T-helper 2 cell (primary cell): ENCODE data around the gene USP37.
A peak's percentile ranks its signal among the peaks of the same experiment; 100 is the strongest.

Experiments used
- DNase-seq, 5 experiments: peaks; one replicate each; pipeline versions ENCODE4 v3.0.0 to v3.0.0-alpha.2; 2012 to 2022

USP37 gene

GRCh38 chr2:218429911-218430692, 138.0 kb downstream of the USP37 start:
- DNase-seq = no peak

DNA sequence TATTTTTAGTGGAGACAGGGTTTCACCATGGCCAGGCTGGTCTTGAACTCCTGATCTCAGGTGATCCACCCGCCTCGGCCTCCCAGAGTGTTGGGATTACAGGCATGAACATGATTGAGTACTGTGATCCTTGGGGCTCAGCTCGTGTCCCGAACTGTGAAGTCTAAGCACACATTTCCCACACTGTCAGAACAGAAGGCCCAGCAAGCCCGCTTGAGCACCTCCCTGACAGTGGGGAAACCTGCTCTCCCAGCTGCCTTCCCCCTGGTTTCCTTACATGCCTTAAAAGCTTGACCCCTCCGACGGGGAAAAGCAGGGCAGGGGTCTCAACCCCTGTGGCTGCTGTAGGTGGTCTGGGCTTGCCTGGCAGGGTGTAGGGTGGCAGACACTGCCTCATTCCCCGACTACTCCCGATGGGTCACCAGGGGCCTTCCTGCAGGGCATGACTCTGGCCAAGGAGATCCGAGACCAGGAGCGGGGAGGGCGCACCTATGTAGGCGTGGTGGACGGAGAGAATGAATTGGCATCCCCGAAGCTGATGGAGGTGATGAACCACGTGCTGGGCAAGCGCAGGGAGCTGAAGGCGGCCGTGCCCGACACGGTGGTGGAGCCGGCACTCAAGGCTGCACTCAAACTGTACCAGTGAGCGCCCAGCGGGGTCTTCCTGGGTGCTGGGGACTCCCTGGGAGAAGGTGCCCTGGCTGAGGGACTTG, 139.1 kb downstream of the USP37 start:
- no peak for DNase-seq

GRCh38 chr2:218427741-218428140, 140.4 kb downstream of the USP37 start:
- DNase-seq = no peak

DNA sequence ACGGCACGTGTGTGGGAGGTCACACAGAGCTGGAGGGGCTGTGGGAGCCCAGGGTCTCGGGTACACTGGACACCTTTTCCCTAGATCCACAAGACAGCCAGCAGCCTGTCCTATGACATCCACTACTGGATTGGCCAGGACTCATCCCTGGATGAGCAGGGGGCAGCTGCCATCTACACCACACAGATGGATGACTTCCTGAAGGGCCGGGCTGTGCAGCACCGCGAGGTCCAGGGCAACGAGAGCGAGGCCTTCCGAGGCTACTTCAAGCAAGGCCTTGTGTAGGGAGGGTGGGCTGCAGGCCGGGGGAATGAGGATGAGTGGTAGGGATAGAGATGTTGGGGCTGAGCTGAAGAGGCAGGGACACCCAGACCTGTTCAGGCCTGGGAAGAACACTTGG, 142.6 kb downstream of the USP37 start:
- no peak for DNase-seq

- DNase-seq = no peak
Observed at GRCh38 chr2:218423584-218423983, 144.6 kb downstream of the USP37 start.

- DNase-seq = no peak
Observed at GRCh38 chr2:218422403-218423086, 145.6 kb downstream of the USP37 start.

DNA sequence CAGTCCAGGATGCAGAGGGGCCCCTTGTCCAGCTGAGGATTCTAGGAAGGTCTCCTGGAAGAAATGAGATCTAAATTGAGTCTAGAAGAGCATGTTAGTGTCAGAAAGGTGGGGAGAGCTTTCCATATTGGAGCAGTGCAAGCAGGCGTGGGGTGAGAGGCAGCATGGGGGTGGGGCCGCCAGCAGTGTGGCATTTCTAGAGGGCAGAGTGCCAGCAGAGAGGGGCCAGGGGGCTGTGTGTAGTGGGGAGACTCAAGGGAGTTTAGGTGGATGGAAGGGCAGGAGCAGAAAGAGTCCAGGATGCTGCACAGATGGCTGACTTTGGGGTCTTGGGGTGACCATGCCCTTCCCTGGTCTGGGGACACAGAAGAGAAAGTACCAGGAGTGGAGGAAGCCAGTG, 147.1 kb downstream of the USP37 start:
- DNase-seq = no peak

GRCh38 chr2:218419630-218420216, 148.4 kb downstream of the USP37 start:
- no peak for DNase-seq

DNA sequence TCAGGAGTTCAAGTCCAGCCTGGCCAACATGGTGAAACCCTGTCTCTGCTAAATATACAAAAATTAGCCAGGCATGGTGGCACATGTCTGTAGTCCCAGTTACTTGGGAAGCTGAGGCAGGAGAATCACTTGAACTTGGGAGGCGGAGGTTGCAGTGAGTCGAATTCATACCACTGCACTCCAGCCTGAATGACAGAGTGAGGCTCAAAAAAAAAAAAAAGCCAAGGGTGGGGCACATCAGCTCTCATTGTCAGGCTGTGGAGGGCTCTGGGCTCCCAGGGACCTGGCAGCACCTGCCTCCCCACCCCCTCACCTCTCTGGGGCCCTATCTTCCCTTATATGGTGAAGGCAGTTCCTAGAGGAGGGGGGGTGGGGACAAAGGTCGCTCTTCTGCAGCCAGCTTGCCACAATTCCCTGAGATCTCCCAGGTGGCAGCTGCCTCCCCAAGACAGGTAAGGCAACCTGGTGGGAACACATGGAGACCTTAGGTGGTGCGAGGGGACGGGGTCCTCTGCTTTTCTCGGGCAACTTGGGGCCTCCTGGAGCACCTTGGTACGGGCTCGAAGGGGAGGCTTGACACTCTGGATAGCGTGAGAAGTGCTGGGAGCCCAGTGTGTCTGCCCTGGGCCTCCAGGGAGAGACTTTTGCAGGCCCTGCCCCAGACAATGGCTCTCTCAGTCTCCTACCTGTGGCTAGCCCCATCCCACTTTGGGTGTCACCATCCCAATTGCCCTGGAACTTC, 149.3 kb downstream of the USP37 start, which contains the start of gene VIL1:
Gene VIL1 (plus strand): TSS at position 407 of the 742 bp plus-strand sequence. CDS start 4,656 bp downstream, outside the sequence.
- DNase-seq = no peak

DNA sequence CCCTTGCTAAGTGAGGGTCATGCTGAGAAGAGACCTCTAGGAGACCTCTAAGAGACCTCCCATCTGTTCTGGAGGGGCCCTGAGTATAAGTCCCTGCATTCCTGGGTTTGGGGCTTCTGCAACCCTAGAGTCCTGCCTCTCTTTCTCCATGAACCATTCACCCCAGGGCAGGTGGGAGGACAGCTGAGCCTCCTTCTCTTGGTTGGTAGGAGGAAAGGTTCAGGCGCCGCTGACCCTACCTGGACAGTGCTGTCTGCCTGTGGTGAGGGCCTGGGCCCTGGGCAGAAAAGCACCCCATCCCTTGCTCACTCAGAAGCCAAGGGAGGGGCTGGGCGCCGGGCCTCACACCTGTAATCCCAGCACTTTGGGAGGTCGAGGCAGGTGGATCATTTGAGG, 149.8 kb downstream of the USP37 start:
- DNase-seq = no peak

DNA sequence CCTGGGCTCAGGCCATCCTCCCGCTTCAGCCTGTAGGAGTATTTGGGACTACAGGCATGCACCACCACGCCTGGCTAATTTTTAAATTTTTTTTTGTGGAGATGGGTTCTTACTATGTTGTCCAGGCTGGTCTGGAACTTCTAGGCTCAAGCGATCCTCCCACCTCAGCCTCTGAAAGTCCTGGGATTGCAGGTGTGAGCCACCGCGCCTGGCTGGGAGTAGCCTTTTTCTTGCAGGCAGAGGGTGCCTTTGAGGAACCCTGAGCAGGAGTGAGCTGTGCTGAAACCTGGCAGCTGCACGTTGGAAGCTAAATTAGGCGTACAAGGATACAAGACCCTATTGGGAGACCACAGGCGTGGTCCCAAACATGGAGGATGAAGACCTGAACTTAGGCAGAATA, 160.4 kb downstream of the USP37 start:
- DNase-seq = no peak

DNA sequence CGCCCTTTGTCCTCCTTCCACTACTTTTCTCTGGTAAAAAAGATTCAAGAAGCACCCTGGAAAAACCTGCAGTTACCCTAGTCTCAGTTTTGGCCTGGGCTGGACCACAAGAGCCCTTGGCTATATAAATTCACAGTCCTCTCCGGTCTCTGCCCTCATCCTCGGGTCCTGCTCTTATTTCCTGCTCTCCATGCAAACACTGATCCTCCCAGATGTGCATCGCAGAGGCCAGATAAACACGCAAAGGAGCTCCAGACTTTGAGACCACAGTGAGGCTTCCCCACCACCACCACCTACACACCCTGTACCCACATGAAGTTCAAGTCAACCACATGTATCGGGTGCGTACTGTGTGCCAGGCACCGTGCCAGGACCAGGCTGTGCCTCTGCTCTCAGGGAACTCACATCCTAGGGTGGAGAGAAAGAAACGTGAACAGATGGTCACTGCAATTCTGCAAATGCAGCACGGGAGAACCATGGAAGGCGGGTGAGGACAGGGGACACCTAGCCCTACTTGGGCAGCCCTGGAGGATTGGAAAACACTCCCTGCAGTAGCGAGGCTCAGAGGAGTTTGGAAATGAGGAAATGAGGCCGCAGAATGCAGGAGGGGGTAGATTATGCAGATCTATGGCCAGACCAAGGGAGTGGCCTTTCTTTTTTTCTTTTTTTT, 161.1 kb downstream of the USP37 start:
- DNase-seq = peak in 4 of 5 experiments; percentile 42 to 80 (median 68)

DNA sequence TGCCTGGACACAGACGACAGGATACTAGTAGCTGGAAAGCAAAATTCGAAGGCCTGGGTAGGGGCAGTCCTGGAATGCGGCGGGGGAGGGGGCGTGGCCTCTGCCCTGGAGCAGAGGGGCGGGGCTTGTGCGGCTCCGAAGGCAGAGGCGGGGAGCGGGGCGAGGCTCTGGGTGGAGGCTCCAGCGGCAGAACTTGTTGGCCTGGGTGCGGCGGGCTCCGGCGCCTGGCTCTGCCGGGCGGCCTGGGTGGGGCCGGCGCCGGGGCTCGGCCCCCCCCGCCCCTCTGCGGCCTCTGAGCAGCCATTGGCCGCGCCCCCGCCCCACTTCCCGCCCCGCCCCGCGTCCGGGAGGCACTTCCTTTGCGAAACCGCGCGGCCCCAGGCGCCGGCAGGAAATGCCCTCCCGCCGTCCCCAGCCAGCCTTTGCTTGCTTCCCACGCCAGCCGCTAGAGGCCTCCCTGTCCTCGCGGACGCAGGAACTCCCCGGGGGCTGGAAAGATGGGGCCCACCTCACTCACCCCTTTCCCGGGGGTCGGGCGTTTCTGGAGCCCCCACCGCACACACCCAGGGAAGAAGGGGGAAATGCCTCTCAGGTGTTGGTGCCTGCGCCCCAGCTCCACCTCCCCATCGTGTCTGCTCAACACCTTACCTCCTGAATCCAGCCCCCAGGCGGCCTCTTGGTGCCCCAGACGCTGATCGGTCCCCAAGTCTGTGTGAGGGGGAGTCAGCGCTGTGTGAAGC, 161.8 kb downstream of the USP37 start:
- peak; percentile 82 to 96 (median 85) for DNase-seq

- DNase-seq = no peak
Observed at GRCh38 chr2:218405746-218406208, 162.4 kb downstream of the USP37 start.

GRCh38 chr2:218405086-218405745, 162.9 kb downstream of the USP37 start:
- DNase-seq = no peak

DNA sequence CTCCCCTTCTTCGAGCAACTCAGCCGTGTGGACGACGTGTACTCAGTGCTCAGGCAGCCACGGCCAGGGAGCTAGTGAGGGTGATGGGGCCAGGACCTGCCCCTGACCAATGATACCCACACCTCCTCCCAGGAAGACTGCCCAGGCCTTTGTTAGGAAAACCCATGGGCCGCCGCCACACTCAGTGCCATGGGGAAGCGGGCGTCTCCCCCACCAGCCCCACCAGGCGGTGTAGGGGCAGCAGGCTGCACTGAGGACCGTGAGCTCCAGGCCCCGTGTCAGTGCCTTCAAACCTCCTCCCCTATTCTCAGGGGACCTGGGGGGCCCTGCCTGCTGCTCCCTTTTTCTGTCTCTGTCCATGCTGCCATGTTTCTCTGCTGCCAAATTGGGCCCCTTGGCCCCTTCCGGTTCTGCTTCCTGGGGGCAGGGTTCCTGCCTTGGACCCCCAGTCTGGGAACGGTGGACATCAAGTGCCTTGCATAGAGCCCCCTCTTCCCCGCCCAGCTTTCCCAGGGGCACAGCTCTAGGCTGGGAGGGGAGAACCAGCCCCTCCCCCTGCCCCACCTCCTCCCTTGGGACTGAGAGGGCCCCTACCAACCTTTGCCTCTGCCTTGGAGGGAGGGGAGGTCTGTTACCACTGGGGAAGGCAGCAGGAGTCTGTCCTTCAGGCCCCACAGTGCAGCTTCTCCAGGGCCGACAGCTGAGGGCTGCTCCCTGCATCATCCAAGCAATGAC, 163.6 kb downstream of the USP37 start:
- DNase-seq = no peak

DNA sequence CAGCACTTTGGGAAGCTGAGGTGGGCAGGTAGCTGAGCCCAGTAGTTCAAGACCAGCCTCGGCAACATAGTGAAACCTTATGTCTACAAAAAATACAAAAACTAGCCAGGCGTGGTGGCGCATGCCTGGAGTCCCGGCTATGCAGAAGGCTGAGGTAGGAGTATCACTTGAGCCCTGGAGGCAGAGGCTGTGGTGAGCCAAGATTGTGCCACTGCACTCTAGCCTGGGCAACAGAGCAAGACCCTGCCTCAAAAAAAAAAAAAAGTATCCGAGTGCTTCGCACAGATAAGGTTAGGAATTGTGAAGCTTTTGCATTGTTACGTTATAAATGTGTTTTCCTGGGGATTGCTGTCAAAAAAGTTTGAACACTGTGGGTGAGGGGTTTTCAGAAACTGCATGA, 164.3 kb downstream of the USP37 start:
- DNase-seq = no peak

DNA sequence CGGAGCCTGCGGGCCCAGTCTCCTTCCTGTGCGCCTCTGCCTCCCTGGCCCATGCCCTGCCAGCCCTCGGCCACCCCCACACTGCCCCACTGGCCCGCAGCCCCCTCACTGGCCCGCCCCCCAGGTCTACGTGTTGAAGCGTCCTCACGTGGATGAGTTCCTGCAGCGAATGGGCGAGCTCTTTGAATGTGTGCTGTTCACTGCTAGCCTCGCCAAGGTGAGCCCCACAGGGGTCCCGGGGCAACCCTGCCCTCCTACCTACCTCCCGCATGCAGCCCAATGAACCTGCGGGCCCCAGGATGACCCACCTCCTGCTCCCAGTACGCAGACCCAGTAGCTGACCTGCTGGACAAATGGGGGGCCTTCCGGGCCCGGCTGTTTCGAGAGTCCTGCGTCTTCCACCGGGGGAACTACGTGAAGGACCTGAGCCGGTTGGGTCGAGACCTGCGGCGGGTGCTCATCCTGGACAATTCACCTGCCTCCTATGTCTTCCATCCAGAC, 165.2 kb downstream of the USP37 start:
- DNase-seq = no peak

DNA sequence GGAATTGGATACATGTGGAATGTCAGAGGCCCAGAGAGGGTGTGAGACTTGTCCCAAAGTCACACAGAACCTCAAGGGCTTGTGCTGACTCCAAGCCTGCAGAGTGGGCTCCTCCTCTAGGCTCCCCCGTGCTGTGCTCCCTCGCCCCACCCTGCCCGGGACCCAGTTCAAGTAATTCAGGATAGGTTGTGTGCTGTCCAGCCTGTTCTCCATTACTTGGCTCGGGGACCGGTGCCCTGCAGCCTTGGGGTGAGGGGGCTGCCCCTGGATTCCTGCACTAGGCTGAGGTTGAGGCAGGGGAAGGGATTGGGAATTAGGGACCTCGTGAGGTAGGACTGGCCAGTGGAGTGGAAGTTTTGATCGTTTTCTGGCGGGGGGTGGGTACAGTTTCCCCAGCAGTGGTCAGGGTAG, 165.7 kb downstream of the USP37 start:
- DNase-seq = no peak
